ENCODE results near the gene ACAD10.

ACAD10 gene

DNA sequence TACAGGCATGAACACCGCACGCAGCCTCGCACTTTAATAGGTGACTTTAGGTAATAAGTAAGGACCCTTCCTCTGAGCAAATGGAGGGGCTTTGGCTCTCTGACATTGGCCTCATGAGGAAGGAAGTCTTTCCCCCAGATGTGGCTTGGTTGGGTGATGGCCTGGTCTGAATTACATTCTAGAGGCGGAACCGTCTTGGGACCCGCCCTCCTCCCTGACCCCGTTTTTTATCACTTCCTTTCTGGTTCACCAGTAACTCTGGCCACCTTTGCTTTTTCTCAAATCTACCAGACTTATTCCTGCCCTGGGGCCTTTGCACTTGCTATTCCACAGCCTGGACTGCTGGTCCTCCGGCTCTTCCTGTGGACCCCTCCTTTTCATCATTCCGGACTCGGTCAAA is 94.3 kb downstream of the ACAD10 start:
- DNase-seq = no peak

DNA sequence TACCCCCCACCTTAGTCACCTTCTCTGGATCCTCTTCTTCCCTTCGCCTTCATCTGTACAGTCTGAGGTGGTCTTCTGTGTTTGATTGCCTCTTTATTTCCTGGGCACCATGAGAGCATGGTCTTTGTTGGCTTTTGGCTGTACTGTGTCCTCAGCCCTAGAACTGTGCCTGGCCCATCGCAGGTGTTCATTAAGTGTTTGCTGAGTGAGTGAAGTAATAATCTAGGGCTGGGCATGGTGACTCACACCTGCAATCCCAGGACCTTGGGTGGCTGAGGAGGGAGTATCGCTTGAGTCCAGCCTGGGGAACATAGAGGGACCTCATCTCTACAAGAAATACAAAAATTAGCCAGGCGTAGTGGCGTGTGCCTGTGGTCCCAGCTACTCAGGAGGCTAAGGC is 94.8 kb downstream of the ACAD10 start:
- no peak for DNase-seq

DNA sequence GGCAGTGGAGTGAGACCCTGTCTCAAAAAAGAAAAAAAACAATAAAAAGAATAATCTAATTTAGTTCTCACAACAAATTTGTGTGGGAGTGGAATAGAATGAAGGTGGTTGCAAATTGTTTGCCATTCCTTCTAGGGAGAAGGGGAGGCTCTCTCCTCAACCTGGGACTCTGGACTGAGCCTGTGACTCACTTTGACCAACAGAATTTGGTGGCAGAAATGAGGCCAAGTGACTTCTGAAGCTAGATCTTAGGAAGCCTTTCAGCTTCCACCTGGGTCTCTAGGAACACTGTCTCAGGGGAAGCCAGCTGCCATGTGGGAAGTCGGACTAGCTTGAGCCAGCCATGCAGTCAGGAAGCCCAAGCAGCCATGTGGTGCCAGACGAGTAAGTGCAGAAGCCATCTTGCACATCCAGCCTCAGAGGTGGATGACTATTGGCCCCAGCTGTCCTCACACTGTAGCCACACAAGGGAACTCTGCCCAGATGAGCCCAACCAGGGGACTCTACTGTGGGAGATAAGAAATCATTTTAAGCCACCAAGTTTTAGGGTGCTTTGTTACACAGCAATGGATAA is 95.3 kb downstream of the ACAD10 start:
- no peak for DNase-seq

DNA sequence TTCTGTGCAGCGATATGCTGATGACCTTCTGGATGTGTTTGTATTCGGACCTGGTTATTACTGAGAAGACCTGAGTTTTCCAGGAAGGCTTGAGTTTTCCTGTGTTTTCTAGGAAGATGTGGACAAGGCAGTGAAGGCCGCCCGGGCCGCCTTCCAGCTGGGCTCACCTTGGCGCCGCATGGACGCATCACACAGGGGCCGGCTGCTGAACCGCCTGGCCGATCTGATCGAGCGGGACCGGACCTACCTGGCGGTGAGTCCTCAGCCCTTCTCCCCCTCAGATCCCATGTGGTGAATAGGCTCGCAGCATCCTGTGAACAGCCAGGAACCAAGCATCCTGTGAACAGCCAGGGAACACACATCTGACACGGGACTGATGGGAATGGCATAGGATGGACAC is 97.2 kb downstream of the ACAD10 start:
- DNase-seq = no peak

DNA sequence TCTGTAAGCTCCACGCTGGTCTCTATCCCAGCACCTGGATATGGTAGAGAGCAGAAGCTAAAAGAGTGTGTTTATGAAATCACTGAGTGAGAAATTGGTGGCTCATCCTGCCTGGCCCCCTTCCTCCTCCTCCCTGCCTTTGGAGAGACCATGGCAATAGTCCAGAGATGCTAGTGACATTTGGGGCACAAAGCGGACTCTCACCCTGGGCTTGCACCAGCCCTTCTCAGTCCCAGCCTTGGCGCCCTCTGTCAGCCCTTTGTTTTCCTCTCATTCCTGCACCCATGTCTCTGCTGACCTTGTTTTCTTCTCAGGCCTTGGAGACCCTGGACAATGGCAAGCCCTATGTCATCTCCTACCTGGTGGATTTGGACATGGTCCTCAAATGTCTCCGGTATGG is 99.1 kb downstream of the ACAD10 start:
- no peak for DNase-seq

DNA sequence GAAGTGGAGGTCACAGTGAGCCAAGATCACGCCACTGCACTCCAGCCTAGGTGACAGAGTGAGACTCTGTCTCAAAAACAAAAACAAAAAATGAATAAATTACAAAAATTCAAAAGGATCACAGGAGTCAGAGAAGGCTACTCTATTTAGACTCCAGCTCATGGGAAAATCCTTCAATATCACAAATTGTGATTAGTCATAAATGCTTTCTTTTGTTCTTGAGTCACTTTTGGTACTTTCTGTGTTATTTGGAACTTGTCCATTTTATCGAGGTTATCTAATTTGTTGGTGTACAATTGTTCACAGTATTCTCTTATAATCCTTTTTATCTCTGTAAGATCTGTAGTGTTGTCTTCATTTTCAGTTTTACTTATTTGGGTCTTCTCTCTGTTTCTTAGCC is 99.8 kb downstream of the ACAD10 start:
- DNase-seq = no peak

DNA sequence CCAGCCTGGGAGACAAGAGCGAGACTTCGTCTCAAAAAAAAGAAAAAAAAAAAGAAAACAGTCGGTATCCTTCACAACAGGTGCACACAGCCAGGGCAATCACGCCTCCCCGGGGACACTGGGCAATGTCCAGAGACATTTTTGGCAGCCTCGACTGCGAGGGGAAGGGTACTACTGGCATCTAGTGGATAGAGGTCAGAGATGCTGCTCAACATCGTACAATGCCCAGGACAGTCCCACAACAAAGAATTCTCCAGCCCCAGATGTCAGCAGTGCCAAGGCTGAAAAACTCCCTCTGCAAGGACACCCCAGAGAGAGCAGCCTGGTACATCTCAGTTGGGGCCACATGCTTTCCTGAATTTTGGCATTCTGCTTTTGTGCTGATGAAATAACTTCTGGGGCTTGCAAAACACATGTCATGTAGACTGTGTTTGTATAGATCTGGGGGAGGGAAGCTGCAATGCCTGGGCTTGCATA is 102.4 kb downstream of the ACAD10 start:
- no peak for DNase-seq

DNA sequence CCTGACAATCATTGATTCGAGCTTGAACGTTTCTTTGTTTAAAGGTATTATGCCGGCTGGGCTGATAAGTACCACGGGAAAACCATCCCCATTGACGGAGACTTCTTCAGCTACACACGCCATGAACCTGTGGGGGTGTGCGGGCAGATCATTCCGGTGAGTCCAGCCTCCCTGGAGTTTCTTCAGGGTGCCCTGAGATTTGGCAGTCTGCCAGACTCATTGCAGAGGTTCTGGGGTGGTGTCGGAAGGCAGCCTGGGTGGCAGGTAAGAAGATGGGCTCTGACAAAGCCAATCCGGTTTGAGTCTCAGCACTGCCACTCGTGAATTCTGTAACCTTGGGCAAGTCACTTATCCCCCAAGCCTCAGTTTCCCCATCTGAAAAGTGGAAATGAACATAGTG is 103.9 kb downstream of the ACAD10 start:
- DNase-seq = no peak

DNA sequence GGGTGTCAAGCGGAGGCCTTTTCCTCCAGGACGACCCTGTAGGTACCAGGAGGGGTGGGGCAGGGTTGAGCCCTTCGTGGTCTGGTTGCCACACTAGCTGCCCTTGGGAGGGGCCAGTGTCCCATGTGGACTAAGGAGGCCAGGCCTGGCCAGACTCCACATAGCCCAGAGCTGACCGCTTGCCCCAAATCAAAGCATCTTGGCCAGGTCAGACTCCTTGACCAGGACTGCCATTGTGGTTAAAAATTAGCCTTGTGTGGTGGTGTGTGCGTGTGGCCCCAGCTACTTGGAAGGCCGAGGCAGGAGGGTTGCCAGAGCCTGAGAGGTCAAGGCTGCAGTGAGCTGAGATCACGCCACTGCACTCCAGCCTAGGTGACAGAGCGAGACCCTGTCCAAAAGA is 105.7 kb downstream of the ACAD10 start:
- no peak for DNase-seq

DNA sequence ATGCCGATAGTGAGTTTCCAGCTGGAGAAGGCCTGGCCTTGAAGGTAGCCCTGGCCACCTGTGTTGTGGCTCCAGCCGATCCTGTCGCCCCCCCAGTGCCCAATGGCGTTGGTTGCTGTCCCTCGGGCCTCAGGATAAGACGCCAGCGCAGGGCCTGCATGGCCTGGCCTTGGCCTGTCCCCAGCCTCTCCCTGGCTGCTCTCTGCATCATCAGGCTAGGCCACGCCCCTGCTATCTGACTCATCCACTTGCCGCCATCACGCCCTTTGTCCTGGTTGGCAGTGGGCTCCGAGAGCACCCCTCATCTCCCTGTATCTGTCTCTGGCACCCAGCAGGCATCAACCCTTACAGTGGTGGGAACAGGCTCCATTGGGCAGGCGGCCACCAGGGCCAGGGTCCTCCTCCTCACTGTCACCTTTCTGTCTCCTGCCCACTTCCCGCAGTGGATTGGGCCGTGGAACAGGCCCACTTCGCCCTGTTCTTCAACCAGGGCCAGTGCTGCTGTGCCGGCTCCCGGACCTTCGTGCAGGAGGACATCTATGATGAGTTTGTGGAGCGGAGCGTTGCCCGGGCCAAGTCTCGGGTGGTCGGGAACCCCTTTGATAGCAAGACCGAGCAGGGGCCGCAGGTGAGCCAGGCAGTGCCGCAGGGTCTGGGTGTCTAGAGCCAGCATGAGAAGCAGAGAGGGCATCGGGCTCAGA is 106.5 kb downstream of the ACAD10 start:
- no peak for DNase-seq

DNA sequence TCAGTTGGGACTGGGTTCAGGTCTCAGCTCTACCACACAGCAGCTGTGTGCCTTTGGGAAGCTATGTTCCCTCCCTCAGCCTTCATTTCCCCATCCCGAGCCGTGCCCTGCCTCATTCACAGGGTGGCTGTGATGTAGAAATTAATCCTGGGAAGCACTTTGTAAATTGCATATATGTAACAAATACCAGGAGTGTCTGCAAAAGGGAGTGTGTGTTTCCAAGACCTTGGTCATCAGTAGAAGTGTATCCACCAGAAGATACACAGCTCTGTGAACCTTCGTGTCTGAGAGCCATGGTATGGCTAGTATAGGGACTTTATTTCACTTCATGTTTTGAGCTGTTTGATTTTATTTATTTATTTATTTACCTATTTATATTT is 107.0 kb downstream of the ACAD10 start:
- no peak for DNase-seq

DNA sequence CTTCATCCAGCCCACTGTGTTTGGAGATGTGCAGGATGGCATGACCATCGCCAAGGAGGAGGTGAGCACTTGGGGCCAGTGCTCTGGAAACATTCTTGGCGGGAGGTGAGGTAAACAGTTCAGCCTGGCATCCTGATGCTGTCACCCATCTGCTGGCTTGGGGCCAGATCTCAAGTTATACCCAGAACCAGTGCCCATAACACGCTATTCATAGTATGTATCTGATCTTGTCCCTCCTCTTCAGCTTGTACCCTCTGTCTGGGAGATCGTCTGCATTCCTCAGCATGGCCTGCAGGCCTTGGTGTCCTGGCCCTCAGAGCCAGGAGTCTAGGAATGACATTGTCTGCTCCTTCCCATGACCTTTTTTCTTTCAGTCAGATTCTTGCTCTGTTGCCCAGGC is 112.3 kb downstream of the ACAD10 start:
- DNase-seq = no peak

DNA sequence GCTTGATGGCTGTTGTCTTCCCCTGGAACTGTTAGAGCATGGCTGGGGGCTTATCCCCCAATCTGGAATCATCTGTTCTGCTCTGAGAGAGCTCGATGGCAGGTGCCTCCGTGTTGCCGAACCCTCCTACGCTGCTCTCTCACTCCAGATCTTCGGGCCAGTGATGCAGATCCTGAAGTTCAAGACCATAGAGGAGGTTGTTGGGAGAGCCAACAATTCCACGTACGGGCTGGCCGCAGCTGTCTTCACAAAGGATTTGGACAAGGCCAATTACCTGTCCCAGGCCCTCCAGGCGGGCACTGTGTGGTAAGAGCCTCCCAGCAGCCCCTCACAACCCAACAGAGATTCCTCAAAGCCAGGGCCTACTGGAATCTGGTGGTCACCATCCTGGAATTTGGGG is 113.9 kb downstream of the ACAD10 start:
- no peak for DNase-seq

DNA sequence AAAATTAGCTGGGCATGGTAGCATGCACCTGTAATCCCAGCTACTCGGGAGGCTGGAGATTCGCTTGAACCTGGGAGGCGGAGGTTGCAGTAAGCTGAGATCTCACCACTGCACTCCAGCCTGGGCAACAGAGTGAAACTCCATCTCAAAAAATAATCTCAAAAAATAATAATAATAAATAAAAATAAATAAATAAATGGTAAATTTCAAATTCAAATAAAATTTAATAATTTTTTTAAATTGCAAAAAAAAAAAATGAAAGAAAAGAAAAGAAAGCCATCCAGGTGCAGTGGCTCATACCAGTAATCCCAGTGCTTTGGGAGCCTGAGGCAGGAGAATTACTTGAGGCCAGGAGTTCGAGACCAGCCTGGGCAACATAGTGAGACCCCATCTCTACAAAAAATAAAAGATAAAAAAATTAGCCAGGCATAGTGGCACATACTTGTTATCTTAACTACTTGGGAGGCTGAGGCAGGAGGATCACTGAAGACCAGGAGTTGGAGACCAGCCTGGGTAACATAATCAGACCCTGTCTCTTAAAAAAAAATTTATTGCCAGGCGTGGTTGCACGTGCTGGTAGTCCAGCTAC is 117.3 kb downstream of the ACAD10 start:
- no peak for DNase-seq

DNA sequence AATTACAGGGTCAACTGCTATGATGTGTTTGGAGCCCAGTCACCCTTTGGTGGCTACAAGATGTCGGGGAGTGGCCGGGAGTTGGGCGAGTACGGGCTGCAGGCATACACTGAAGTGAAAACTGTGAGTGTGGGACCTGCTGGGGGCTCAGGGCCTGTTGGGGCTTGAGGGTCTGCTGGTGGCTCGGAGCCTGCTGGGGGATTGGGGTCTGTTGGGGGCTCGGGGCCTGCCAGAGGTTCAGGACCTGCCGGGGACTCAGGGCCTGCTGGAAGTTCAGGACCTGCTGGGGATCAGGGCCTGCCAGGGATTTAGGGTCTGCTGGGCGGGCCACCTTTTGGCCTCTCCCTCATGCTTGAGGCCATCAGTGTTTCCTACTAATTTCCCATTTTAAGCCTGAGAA is 118.0 kb downstream of the ACAD10 start:
- DNase-seq = no peak

DNA sequence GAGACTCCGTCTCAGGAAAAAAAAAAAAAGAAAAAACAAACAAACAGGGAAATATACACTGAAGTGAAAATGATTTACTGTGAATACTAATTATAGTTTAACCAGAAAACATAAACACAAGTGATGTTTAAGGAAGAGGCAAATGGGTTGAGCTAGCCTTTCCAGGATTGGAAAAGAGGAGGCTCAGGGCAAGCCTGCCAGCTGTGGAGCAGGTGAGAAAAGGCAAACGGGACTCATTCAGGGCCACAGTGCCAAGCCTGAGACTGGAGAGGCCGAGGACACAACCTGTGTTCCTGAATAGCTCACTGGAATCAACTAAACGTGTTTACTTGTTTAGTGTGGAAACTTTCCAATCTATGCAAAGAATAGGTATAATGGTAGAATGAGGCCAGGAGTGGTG is 120.5 kb downstream of the ACAD10 start:
- no peak for DNase-seq
